Caco-2 (cell line): ENCODE measurements around the gene HOXB9. TPM values are rescaled to one million over a fixed set of nuclear protein-coding genes. Genes with fewer than 3 reads are reported as not detected.

ENCODE experiments used
- BruUV-seq: library from RNA; stranded (reverse); fragments of 400-500 nt; replicated peaks from 2 replicates; lab custom pipeline; 2021; lab: Mats Ljungman, UMichigan
- CTCF ChIA-PET: fragments of 300-600 bp; sonication (Branson Sonifier 250); formaldehyde crosslinking; loops from one replicate; lab custom pipeline; 2022; ENCODE audit warnings: antibody characterized with exemption; lab: Charles Lee
- POLR2A ChIA-PET: fragments of 300-600 bp; sonication (Branson Sonifier 250); formaldehyde crosslinking; loops from one replicate; lab custom pipeline; 2022; ENCODE audit warnings: antibody characterized with exemption; lab: Charles Lee
- DNase-seq, 2 experiments: peaks; one replicate each; pipeline versions ENCODE4 v3.0.0 to v3.0.0-alpha.2; 2020 to 2022
- H3K27me3 ChIP-seq: replicated peaks from 2 replicates; pipeline ENCODE4 v1.6.0; 2011; ENCODE audit warnings: low read length; ENCODE audit not compliant: control insufficient read depth, insufficient read depth
- H3K36me3 ChIP-seq: 2 replicates; pipeline ENCODE4 v1.5.1; 2011; ENCODE audit warnings: low read length; ENCODE audit not compliant: control insufficient read depth, insufficient read depth
- H3K4me1 ChIP-seq: fragments of 250-450 bp; sonication (Bioruptor Pico); 2 replicates; pipeline ENCODE4 v1.5.1; 2020; ENCODE audit warnings: mild to moderate bottlenecking
- H3K4me3 ChIP-seq: 2 replicates; pipeline ENCODE4 v1.5.1; 2011; ENCODE audit warnings: low read depth, mild to moderate bottlenecking, control low read depth, low read length
- H3K9me3 ChIP-seq: fragments of 250-450 bp; sonication (Bioruptor Pico); 2 replicates; pipeline ENCODE4 v1.5.1; 2020; ENCODE audit warnings: mild to moderate bottlenecking, moderate library complexity
- H3K27ac Mint-ChIP-seq: one replicate; pipeline ENCODE4 v1.8.0; 2022; ENCODE audit warnings: mixed read lengths; ENCODE audit not compliant: unreplicated experiment
- H3K27me3 Mint-ChIP-seq: one replicate; pipeline ENCODE4 v1.8.0; 2022; ENCODE audit warnings: mixed read lengths; ENCODE audit not compliant: insufficient read depth, unreplicated experiment
- H3K36me3 Mint-ChIP-seq: one replicate; pipeline ENCODE4 v1.8.0; 2022; ENCODE audit warnings: mild to moderate bottlenecking, mixed read lengths; ENCODE audit not compliant: insufficient read depth, unreplicated experiment
- H3K4me1 Mint-ChIP-seq: one replicate; pipeline ENCODE4 v1.8.0; 2022; ENCODE audit warnings: low read depth, mixed read lengths; ENCODE audit not compliant: unreplicated experiment
- H3K4me3 Mint-ChIP-seq: one replicate; pipeline ENCODE4 v1.8.0; 2022; ENCODE audit warnings: mild to moderate bottlenecking, moderate library complexity, mixed read lengths; ENCODE audit not compliant: unreplicated experiment
- H3K9me3 Mint-ChIP-seq: one replicate; pipeline ENCODE4 v1.8.0; 2022; ENCODE audit warnings: mixed read lengths; ENCODE audit not compliant: unreplicated experiment
- CTCF ChIP-seq, 2 experiments: fragments of 200-600 bp in 1 of 2; IDR thresholded peaks; 1 replicate in 1 of 2; 2 replicates in 1 of 2; pipeline versions ENCODE4 v1.5.1 to v1.8.0; 2011 to 2022; ENCODE audit warnings: antibody characterized with exemption in 1 of 2, control low read depth in 1 of 2, inconsistent platforms in 1 of 2, low read depth in 1 of 2, low read length in 1 of 2, mild to moderate bottlenecking in 1 of 2, moderate library complexity in 1 of 2; ENCODE audit not compliant: insufficient read depth in 1 of 2, severe bottlenecking in 1 of 2, unreplicated experiment in 1 of 2
- intact Hi-C: fragments of 100-400 bp; cut with micrococcal nuclease; formaldehyde crosslinking; loops from one replicate; pipeline ENCODE4 v1.10.0; 2022; ENCODE audit not compliant: unreplicated experiment
- total RNA-seq: library from RNA; stranded (reverse); gene quantifications from 2 replicates; pipeline ENCODE4 v1.2.3, GENCODE V29; 2022

HOXB9 gene
- total RNA-seq, 1 experiment from 2014 or later = 4.5 TPM

GRCh38 chr17:48630925-48631692 is 5.0 kb upstream of the HOXB9 start:
- ChIA-PET POLR2A (no interaction called here), CTCF (interaction anchor here (0.6 kb wide), 1 partner anchor 253 kb away, joined by 5 read pairs; no protein-coding TSS in a partner anchor)
- BruUV-seq = no TSS peak

GRCh38 chr17:48630009-48630924 is 4.1 kb upstream of the HOXB9 start:
- no peak for DNase-seq
- Mint-ChIP-seq H3K4me3 (no peak overlapping the region), H3K27me3 (peaks cover 22% of the 10 kb centered on the region), H3K4me1 (peaks cover 15% of the 10 kb centered on the region), H3K9me3 (no peaks in the 10 kb centered on the region), H3K36me3 (no peaks in the 10 kb centered on the region), H3K27ac (no peak overlapping the region)
- H3K4me3 ChIP-seq = no peak overlapping the region
- CTCF ChIA-PET = no interaction called here
- TF ChIP-seq CTCF (IDR thresholded peaks at IDR 0.05; ENCODE audit: insufficient read depth in 1 of 2, low read depth in 1 of 2, low read length in 1 of 2, severe bottlenecking in 1 of 2, unreplicated experiment in 1 of 2) = no peak
- H3K4me1 ChIP-seq = peaks cover 20% of the 10 kb centered on the region
- peaks cover 15% of the 10 kb centered on the region for H3K27me3 ChIP-seq
- POLR2A ChIA-PET = no interaction called here
- no peaks in the 10 kb centered on the region for H3K9me3 ChIP-seq
- H3K36me3 ChIP-seq = no peaks in the 10 kb centered on the region
- BruUV-seq = no TSS peak
- intact Hi-C loops = no loop called here

More at GRCh38 chr17:48630925-48631692, 5.0 kb upstream of the HOXB9 start:
- DNase-seq = peak; percentile 66 to 83
- H3K4me1 Mint-ChIP-seq = peaks cover 8% of the 10 kb centered on the region
- Histone ChIP-seq H3K36me3 (no peaks in the 10 kb centered on the region), H3K9me3 (no peaks in the 10 kb centered on the region), H3K4me3 (no peak overlapping the region), H3K27me3 (peaks cover 14% of the 10 kb centered on the region), H3K4me1 (peaks cover 20% of the 10 kb centered on the region)
- H3K36me3 Mint-ChIP-seq = no peaks in the 10 kb centered on the region
- H3K27ac Mint-ChIP-seq = no peak overlapping the region
- peaks cover 18% of the 10 kb centered on the region for H3K27me3 Mint-ChIP-seq
- TF ChIP-seq CTCF (IDR thresholded peaks at IDR 0.05; ENCODE audit: insufficient read depth in 1 of 2, low read depth in 1 of 2, low read length in 1 of 2, severe bottlenecking in 1 of 2, unreplicated experiment in 1 of 2) = no peak
- no peaks in the 10 kb centered on the region for H3K9me3 Mint-ChIP-seq
- H3K4me3 Mint-ChIP-seq = no peak overlapping the region
- intact Hi-C loops = no loop called here

GRCh38 chr17:48629411-48629759 is 3.2 kb upstream of the HOXB9 start:
- no peaks in the 10 kb centered on the region for H3K9me3 ChIP-seq
- H3K27ac Mint-ChIP-seq = no peak overlapping the region
- H3K36me3 Mint-ChIP-seq = no peaks in the 10 kb centered on the region
- H3K4me1 Mint-ChIP-seq = peaks cover 15% of the 10 kb centered on the region
- CTCF ChIA-PET = interaction anchor here (1.2 kb wide), 1 partner anchor 250 kb away, joined by 3 read pairs; no protein-coding TSS in a partner anchor
- no peak for TF ChIP-seq CTCF (IDR thresholded peaks at IDR 0.05; ENCODE audit: insufficient read depth in 1 of 2, low read depth in 1 of 2, low read length in 1 of 2, severe bottlenecking in 1 of 2, unreplicated experiment in 1 of 2)
- H3K4me3 ChIP-seq = no peak overlapping the region
- peaks cover 18% of the 10 kb centered on the region for H3K27me3 ChIP-seq
- peaks cover 25% of the 10 kb centered on the region for H3K4me1 ChIP-seq
- intact Hi-C loops = no loop called here
- POLR2A ChIA-PET = no interaction called here
- H3K27me3 Mint-ChIP-seq = peaks cover 25% of the 10 kb centered on the region
- H3K9me3 Mint-ChIP-seq = no peaks in the 10 kb centered on the region
- BruUV-seq = no TSS peak
- H3K4me3 Mint-ChIP-seq = no peak overlapping the region
- no peak for DNase-seq
- no peaks in the 10 kb centered on the region for H3K36me3 ChIP-seq
